Adrenal gland (tissue), 5 donors: Measurements from ENCODE around the gene YBX1.

ENCODE experiments used
- POLR2A ChIP-seq, 2 donors: fragments of 450-650 bp; IDR thresholded peaks; one replicate each; pipeline ENCODE4 v1.6.1; 2017; ENCODE audit warnings: antibody characterized with exemption in 2 of 2, mild to moderate bottlenecking in 2 of 2, moderate library complexity in 1 of 2
- TF ChIP-seq, protein P1 (sequence below), 6 experiments: fragments of 450-650 bp in 4 of 6; fragments of 200-600 bp in 2 of 6; sonication (generic) in 1 of 6; IDR thresholded peaks; 1 replicate in 5 of 6; 2 replicates in 1 of 6; pipeline versions ENCODE4 v1.5.1 to v1.8.0; 2016 to 2021; ENCODE audit warnings: antibody characterized with exemption in 6 of 6, mild to moderate bottlenecking in 2 of 6, moderate library complexity in 1 of 6
- donor health status: DM: no; HTN: no; CAD: no.

GRCh38 chr1:42700006-42700405 is 17.8 kb downstream of the YBX1 start:
- TF ChIP-seq, protein P1, sequence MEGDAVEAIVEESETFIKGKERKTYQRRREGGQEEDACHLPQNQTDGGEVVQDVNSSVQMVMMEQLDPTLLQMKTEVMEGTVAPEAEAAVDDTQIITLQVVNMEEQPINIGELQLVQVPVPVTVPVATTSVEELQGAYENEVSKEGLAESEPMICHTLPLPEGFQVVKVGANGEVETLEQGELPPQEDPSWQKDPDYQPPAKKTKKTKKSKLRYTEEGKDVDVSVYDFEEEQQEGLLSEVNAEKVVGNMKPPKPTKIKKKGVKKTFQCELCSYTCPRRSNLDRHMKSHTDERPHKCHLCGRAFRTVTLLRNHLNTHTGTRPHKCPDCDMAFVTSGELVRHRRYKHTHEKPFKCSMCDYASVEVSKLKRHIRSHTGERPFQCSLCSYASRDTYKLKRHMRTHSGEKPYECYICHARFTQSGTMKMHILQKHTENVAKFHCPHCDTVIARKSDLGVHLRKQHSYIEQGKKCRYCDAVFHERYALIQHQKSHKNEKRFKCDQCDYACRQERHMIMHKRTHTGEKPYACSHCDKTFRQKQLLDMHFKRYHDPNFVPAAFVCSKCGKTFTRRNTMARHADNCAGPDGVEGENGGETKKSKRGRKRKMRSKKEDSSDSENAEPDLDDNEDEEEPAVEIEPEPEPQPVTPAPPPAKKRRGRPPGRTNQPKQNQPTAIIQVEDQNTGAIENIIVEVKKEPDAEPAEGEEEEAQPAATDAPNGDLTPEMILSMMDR (IDR thresholded peaks at IDR 0.05): no peak
- no peak for TF ChIP-seq POLR2A (IDR thresholded peaks at IDR 0.05)
